ENCODE results near the gene CLIP1.

The CLIP1 gene

DNA sequence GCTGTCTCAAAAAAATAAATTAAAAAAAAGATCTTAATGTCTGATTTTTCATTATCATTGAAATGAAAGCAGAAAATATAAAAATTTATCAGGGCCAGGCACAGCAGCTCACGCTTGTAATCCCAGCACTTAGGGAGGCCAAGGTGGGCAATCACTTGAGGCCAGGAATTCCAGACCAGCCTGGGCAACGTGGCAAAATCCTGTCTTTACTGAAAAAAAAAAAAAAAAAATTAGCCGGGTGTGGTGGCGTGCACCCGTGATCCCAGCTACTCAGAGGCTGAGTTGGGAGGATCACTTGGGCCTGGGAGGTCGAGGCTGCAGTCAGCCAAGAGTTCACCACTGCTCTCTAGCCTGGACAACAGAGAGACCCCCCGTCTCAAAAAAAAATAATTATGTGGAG, 37.6 kb upstream of the CLIP1 start:
- DNase-seq (ENCODE audit: extremely low spot score), result no peak
- POLR2A ChIA-PET, result no interaction called here
- CTCF ChIA-PET, result interaction anchor here (7.4 kb wide), 1 partner anchor 12 kb away, joined by 52 read pairs; no protein-coding TSS in a partner anchor
- TF ChIP-seq, protein P1, sequence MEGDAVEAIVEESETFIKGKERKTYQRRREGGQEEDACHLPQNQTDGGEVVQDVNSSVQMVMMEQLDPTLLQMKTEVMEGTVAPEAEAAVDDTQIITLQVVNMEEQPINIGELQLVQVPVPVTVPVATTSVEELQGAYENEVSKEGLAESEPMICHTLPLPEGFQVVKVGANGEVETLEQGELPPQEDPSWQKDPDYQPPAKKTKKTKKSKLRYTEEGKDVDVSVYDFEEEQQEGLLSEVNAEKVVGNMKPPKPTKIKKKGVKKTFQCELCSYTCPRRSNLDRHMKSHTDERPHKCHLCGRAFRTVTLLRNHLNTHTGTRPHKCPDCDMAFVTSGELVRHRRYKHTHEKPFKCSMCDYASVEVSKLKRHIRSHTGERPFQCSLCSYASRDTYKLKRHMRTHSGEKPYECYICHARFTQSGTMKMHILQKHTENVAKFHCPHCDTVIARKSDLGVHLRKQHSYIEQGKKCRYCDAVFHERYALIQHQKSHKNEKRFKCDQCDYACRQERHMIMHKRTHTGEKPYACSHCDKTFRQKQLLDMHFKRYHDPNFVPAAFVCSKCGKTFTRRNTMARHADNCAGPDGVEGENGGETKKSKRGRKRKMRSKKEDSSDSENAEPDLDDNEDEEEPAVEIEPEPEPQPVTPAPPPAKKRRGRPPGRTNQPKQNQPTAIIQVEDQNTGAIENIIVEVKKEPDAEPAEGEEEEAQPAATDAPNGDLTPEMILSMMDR (IDR thresholded peaks at IDR 0.05; ENCODE audit: control extremely low read depth, extremely low read depth, low read depth, missing control alignments), result no peak

GRCh38 chr12:122459211-122459610, 36.7 kb upstream of the CLIP1 start:
- ChIA-PET POLR2A (no interaction called here), CTCF (interaction anchor here (7.4 kb wide), 1 partner anchor 13 kb away, joined by 52 read pairs; no protein-coding TSS in a partner anchor)
- DNase-seq (ENCODE audit: extremely low spot score), result no peak
- TF ChIP-seq, protein P1 (IDR thresholded peaks at IDR 0.05; ENCODE audit: control extremely low read depth, extremely low read depth, low read depth, missing control alignments), result no peak

- TF ChIP-seq, protein P1 (IDR thresholded peaks at IDR 0.05; ENCODE audit: control extremely low read depth, extremely low read depth, low read depth, missing control alignments), result no peak
- no peak for DNase-seq (ENCODE audit: extremely low spot score)
- CTCF ChIA-PET, result interaction anchor here (7.4 kb wide), 1 partner anchor 14 kb away, joined by 52 read pairs; no protein-coding TSS in a partner anchor
- POLR2A ChIA-PET, result no interaction called here
Observed at GRCh38 chr12:122458105-122459035, 35.9 kb upstream of the CLIP1 start.

DNA sequence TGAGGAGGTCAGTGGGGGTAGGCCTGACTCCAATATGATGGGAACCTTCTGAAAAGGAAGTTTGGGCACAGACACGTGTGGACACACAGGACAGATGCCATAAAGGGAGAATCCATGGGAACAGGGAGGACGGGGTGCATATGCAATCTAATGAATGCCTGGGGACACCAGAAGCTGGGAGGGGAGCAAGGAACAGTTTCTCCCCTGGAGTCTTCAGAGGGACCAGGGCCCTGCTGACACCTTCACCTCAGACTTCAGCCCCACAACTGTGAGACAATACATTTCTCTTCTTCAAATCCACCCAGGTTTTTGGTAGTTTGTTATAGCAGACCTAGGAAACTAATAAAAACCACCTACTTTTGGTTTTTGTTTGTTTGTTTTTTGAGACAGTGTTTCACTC, 35.2 kb upstream of the CLIP1 start:
- ChIA-PET POLR2A (no interaction called here), CTCF (interaction anchor here (7.4 kb wide), 1 partner anchor 14 kb away, joined by 52 read pairs; no protein-coding TSS in a partner anchor)
- TF ChIP-seq, protein P1 (IDR thresholded peaks at IDR 0.05; ENCODE audit: control extremely low read depth, extremely low read depth, low read depth, missing control alignments), result no peak

DNA sequence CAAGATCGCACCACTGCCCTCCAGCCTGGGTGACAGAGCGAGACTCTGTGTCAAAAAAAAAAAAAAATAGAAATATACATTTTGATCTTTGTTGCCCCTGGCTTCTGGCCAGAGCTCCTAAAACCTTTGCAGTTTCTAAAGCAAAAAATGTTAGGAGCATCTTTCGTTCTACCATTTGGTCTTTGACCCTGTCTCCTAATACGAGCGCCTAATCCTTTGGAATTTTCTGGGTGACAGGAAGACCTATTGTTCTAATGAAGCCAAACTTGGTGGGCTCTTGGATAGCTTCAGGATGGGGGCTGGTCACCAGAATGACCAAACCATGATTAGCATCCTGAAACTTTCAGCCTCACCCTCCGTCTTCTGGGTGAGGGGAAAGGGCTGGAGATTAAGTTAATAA, 32.3 kb upstream of the CLIP1 start:
- CTCF ChIA-PET, result interaction anchor here (1.2 to 7.4 kb wide), 2 partner anchors 17 to 56 kb away, joined by 5 to 52 read pairs; no protein-coding TSS in a partner anchor
- TF ChIP-seq, protein P1 (IDR thresholded peaks at IDR 0.05; ENCODE audit: control extremely low read depth, extremely low read depth, low read depth, missing control alignments), result no peak
- DNase-seq (ENCODE audit: extremely low spot score), result no peak
- POLR2A ChIA-PET, result no interaction called here

More for the DNA sequence above, 35.2 kb upstream of the CLIP1 start:
- DNase-seq (ENCODE audit: extremely low spot score), result no peak

- TF ChIP-seq, protein P1 (IDR thresholded peaks at IDR 0.05; ENCODE audit: control extremely low read depth, extremely low read depth, low read depth, missing control alignments), result no peak
- CTCF ChIA-PET, result interaction anchor here (1.2 to 7.4 kb wide), 2 partner anchors 18 to 55 kb away, joined by 5 to 52 read pairs; no protein-coding TSS in a partner anchor
- POLR2A ChIA-PET, result no interaction called here
- no peak for DNase-seq (ENCODE audit: extremely low spot score)
Observed at GRCh38 chr12:122454250-122454721, 31.8 kb upstream of the CLIP1 start.

Data from GM10248 (cell line).